Coronary artery (tissue), 2 donors: ENCODE results near the gene USP7.

Experiments used
- DNase-seq: peaks from one replicate; pipeline ENCODE4 v3.0.0-alpha.2; 2017; ENCODE audit warnings: low spot score
- H3K27ac ChIP-seq, 2 donors: fragments of 200-600 bp; sonication (generic); one replicate each; pipeline ENCODE4 v1.5.1; 2016 to 2019
- H3K4me3 ChIP-seq: fragments of 200-600 bp; sonication (generic); 2 replicates; pipeline ENCODE4 v1.5.1; 2016; ENCODE audit warnings: mild to moderate bottlenecking, moderate library complexity
- CTCF ChIP-seq: fragments of 200-600 bp; sonication (generic); IDR thresholded peaks from one replicate; pipeline ENCODE4 v1.5.1; 2019; ENCODE audit warnings: antibody characterized with exemption

The USP7 gene

GRCh38 chr16:8864480-8865110 is 99.1 kb downstream of the USP7 start:
- TF ChIP-seq CTCF, result no peak
- Histone ChIP-seq H3K4me3 (peak overlapping the region; percentile 51), H3K27ac (peak overlapping the region; percentile 27 to 75)
- no peak for DNase-seq

- no peak for DNase-seq
- TF ChIP-seq CTCF, result no peak
- H3K27ac ChIP-seq, result peak overlapping the region; percentile 42 to 75
- peak overlapping the region; percentile 51 for H3K4me3 ChIP-seq
These were observed 99.9 kb downstream of the USP7 start for GRCh38 chr16:8863594-8864424.

- H3K27ac ChIP-seq, result peak overlapping the region in 1 of 2 donors; percentile 55
- H3K4me3 ChIP-seq, result no peak overlapping the region
- DNase-seq, result no peak
- TF ChIP-seq CTCF, result no peak
These were observed 101.2 kb downstream of the USP7 start for GRCh38 chr16:8862309-8863130.

GRCh38 chr16:8861563-8862308 is 102.0 kb downstream of the USP7 start:
- no peak for TF ChIP-seq CTCF
- Histone ChIP-seq H3K27ac (peak overlapping the region in 1 of 2 donors; percentile 55), H3K4me3 (no peak overlapping the region)
- no peak for DNase-seq

GRCh38 chr16:8859913-8860881 is 103.5 kb downstream of the USP7 start:
- peak; percentile 84 for DNase-seq
- peak overlapping the region; percentile 1 to 68 for H3K27ac ChIP-seq
- peak overlapping the region; percentile 29 for H3K4me3 ChIP-seq
- no peak for TF ChIP-seq CTCF
